Retina (tissue), 1 donor: ENCODE results near the gene BMP2.
A peak's percentile ranks its signal among the peaks of the same experiment; 100 is the strongest.

Experiments
- DNase-seq: peaks from one replicate; pipeline ENCODE4 v3.0.0-alpha.2; 2016

The BMP2 gene

DNA sequence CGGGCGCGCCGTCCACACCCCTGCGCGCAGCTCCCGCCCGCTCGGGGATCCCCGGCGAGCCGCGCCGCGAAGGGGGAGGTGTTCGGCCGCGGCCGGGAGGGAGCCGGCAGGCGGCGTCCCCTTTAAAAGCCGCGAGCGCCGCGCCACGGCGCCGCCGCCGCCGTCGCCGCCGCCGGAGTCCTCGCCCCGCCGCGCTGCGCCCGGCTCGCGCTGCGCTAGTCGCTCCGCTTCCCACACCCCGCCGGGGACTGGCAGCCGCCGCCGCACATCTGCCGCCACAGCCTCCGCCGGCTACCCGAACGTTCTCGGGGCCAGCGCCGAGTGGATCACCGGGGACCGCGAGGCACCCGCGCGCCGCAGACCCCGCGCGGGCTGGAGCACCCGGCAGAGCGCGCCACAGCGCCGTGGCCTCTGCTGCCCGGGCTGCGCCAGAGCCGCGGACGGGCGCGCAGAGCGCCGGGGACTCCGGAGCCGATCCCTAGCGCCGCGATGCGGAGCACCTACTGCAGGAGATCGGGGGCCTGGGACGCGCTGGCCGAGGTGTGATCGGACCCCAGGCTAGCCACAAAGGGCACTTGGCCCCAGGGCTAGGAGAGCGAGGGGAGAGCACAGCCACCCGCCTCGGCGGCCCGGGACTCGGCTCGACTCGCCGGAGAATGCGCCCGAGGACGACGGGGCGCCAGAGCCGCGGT, at the start of gene BMP2:
Gene BMP2 (plus strand): TSS at position 151 of the 692 bp plus-strand sequence. CDS start 2,441 bp downstream, outside the sequence.
- DNase-seq, result peak; percentile 91

DNA sequence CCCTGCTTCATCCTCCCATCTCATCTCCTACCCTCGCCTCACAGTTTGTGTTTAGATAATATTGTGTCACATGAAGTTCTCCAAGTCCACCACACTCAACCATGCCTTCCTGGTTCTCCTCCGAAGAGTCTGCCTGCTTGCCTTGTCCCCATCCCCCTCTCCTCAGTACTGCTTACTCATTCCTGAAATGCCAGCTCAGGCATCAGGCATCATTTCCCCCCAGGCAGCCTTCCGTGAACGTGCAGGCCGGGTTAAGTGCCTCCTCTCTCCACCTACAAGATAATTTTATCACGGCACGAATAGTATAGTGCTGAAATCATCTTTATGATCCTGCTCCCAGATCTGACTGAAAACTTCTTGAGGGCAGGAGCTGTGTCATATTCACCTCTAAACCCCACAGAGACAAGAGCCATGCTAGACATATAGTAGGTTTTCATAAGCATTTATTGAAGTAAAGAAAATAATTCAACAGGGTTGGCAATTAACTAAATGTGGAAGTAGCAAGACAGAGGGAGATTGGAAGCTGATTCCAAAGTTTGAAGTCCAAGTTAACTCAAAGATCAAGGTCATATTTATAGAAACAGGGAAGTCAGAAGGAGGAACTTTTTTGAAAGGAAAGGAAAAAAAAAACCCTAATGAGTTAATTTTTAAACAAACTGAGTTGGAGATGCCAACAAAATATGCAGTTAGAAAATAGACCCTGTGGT, 48.7 kb upstream of the BMP2 start:
- no peak for DNase-seq

DNA sequence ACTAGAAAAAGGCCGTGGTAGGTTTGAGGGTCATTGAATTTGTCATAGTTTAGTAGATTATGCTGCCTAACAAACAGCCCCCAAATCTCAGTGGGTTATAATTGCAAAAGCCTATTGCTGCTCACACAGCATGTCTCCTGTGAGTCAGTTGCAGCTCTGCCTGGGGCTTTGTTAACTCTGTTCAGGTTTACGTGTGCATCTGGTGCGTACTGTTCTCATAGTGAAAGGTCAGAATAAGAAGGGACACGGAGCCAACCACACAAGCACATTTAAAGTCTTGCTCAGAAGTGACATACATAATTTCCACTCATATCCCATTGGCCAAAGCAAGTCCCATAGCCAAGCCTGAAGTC, 48.1 kb upstream of the BMP2 start:
- no peak for DNase-seq

DNA sequence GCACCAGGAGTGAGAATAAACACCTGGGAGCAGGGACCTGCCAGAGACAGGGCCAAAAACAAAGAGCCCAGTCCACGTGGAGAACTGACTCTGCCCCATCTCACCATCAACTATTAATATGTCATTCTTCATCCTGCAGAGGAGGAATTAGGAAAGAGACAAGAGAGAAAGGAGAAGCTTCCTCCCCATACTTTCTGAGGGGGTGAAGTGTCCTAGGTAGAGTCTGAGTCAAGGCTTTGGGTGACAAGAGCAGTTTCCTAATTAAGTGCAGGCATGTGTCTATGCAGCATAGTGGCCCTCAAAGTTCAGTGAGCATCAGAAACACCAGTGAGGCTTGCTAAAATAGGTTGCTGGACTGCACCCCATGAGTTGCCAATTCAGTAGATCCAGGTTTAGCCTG, 40.7 kb upstream of the BMP2 start:
- no peak for DNase-seq

DNA sequence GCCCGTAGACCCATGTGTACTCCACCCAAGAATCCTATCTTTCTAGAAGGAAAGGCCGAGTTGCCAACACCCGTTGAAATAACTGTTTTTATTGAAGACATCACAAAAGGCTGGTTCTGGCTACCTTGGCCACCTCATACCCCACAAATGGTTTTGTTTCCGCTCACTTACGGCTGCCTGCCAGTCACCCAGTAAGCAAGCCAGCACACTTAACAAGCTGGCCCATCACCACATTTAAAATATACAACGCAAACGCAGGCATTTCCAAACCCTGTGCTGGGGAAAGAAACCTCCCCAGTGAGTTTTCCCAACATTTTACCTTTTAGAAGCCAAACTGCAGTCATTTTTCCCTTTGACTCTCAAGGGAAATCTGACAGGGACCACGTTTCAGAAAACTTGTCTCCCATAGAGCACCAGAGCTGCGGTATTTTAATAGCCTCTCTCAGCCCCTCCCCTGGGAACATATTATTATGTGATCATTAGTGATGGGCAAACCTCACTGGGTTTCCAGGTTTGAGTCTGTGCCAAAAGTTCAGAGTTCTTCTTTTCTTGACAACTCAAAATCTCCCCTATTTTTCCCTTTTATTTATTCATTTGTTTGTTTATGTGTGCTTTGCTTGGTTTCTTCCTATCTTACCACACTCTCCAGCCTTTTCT, 36.7 kb upstream of the BMP2 start:
- DNase-seq, result no peak

DNA sequence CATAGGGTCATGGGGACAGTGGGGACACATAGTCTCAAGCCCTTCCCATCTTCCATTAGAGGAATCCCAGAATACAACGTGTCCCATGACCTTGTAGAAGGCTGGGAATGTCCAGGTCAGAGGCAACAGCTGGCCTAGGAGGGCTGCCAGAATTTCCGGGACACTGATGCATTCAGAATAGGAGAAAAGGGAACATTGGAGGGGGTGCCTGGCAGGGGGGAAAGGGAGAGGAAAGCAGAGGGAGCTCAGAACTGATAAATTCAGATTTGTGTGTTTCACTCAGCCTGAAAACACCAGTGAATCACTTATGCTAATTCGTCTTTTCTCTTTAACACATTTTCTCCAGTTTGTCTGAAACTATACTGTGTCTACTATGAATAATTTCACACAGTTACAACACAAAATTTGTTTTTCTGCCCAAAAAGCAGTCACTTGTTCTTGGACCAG, 35.5 kb upstream of the BMP2 start:
- DNase-seq, result no peak

DNA sequence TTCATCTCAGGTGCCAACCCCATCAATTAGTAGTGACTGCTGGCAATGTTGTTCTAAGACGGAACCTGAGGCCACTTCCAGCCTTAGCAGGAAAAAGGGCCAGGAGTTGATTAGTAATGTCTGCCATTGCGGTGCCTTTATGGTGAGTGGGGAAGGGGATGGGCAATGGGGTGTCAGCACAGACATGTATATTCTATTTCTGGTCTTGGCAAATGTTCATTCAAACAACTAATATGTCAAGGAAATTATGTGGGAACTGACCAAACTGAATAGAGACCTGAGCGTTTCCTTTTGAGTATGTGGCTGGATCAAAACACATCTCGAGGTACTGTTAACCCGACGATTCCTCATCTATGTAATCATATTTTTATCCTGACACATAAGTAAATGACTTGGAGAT, 34.6 kb upstream of the BMP2 start:
- DNase-seq, result no peak

DNA sequence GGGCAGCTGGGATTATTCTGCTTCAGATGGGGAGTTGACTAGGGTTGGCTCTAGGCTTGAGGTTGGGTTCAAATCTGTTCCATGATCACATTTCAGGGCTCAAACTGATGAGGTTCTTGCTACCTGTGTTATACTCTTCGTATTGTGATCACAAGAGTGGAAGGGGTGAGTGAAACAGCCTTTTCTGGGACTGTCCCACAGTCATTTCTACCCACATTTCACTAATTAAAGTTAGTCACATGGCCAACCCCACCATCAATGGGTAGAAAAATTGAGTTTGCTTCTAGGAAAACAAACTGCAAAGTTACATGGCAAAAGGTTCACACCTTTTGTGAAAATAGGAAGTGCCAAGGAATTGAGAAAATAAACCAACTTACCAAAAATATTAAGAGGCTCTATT, 33.5 kb upstream of the BMP2 start:
- DNase-seq, result no peak

DNA sequence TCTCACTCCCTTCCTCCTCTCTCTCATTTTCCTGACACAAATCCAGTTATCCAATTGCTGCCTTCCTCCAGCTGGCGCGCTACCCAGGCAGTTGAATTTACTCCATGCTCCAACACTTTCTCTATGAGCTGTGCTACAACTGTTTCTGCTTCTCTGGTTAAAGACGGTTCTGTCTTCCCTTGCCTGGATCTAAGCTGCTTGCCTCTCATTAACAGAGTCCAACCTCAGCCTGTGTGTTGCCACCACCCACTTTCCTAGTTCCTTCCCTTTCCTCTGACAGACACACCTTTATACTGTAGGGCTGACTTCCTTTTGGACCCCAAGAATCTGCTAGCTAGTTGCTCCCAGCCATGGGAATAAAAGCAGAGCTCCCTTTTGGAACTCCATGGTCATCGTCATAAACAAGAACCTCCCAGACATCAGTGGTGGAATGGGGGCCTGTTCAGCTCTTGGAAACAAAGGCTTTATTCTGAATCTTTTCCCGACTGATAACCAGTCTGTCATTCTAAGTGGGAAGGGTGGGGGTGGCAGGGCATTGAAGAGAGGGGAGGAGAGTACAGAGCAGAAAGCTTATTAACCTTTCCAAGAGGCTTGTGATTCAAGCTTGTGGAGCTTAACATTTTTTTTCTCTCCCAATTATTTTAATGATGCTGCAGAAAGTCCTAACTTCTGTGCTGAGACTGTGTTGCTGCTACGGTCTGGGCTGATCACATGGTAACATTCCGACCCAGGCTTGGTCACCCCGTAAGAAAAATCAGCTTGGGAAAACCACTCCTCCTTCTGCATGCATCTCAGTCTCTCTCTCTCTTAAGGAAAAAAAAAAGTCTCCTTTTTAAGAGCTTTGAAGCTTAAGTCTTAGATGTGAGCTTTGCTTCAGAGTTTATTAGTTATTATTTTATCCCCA, 31.3 kb upstream of the BMP2 start:
- peak; percentile 34 for DNase-seq

DNA sequence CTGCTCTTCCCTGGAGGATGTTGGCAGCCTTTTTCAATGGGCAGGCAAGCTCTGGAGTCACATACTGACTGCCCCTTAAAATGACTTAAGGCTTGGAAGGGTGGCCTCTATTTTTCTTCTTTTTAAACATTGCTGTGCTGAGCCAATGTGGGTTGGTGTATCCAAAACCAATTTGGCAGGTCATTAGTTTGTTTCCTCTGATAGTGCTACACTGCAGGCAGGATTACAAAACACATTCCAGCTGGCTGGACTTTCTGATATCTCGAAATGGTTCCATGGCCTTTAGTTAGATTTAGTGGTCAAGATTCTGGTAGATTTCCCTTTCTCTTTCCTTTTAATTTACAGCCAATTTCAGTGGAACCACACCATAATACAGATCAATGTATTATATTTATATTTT, 28.1 kb upstream of the BMP2 start:
- DNase-seq, result no peak

DNA sequence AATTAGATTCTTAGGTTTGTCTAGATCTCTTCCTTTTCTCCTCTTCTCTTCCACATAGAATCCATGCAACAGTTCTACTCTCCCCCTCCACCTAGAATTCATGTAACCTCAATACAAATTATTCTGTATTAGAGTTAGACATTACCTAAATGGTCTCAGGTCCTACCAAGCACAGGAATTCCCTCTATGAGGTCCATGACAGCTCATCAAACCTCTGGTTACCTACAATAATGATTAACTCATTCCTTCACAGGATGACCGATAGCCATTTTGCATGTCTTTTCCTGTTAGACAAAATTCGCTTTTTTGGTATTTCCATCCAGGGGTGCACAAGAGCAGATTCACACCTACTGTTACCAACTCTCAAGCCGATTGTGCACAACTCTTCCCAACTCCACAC, 27.4 kb upstream of the BMP2 start:
- DNase-seq, result no peak

DNA sequence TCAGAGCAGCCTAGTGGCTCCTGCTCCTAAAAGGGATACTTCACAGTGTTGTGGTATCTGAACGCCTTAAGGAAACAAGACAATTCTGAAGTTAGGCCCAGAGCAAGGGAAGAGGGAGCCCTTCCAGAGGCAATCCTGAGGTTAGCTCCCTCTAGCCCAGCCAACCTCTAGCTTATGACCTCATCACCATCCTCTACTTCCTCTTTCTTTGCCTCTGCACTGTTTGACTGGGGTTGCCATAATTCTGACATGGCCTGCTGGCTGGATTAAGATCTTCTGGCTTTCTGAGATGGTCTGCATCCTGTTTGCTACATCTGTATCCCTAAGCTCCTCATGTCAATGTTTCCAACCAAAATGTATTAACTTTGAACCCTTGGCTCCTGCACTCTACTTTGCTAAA, 23.3 kb upstream of the BMP2 start:
- no peak for DNase-seq

DNA sequence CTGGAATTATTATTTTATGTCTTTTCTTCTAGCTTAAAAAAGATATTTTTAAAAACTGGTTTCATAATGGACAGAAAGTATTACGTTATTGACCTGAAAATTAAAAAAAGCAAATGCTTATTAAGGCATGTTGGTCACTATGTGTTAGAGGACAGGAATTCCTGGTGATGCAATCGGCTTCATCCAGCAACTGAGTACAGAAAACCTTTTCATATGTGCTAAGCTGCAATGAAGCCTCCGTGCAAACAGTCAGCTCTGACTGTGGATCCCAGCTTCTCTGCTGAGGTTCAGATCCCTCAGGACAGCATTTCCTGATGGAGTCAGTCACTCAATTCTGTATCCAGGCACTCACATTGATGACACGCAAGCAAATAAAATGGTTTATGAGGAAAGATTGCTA, 22.7 kb upstream of the BMP2 start:
- DNase-seq, result no peak

DNA sequence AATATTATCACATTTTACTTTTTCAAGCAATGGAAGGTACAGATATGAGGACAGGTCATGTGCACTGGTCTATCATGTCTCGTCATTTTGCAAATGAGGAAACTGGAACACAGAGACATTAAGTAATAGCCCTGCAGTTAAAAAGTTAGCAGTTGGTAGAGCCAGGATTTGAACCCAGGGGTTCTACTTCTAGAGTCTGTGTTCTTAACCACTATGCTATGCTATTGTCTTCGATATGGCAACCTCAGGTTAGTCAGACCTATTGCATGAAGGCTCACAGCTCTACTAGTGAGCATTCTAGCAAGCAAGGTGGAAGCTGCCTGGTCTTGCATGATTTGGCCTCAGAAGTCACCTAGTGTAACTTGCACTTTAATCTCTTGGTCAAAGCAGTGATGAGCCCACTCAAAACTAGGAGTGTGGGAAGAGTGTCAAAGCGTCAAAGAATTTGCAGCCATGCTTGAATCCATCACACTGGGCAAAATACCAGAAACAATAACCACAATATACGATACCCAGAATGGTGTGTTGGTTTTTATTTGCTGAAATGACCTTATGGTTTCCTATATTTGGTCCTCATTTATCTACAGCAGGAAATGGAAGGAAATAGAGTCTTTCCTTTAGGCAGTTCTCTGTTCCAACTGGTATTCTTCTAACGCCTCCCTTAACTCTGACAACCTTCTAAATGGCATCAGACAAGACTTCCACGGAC, 20.4 kb upstream of the BMP2 start:
- DNase-seq, result no peak

DNA sequence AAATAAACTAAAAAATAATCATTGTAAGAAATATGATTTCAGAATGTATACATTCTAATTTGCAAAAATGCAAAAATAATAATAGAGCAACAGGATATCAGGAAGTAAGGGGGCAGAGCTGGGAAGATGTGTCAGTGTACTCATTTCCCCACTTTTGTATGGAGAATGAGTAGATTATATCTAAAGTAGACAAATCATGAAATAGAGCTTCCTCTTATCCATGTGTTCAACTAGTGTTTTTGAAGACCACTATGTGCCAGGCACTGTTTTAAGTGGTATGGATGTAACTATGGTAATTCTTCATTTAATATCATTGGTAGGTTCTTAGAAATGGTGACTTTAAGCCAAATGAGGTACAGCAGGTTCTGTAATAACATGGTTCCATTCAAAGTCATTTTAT, 17.0 kb upstream of the BMP2 start:
- DNase-seq, result no peak

DNA sequence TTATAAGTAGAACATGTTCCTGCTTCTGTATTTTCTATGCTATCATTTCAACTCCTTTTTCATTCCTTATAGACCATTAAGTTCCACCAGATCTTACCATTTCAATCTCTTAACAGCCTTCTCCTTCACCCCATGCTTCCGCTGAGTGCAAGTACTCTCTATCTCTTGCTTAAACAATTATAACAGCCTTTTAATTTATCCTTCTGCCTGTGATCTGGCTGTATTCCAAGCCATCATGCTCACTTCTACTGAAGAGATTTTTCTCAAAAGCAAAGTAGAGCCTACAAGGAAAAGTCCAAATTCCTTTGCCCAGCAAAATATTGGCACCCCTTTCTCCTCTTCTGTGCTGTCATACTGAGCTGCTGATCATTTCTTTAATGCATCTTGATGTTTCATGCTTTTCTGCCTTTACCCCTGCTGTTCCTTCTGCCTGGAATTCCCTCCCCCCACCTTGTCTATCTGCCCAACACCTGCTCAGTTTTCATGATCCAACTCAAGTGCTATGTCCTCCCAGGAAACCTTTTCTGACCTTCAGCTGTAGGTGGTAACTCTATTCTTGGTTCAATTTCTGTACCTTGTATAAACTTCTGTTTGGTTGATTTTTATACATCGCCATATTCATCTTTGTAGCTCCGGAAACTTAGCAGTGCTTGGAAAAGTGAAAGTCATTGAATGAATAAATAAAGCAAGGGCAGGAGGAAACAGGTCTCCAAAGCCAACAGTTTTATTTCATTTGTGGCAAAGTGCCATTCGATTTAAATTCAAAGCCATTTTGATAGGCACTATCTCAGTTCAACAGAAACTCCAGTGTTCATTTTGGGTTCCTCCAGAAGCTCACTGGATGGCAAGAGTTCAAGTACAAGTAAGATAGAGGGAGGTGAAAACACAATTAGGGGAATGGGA, 10.5 kb upstream of the BMP2 start:
- DNase-seq, result no peak

DNA sequence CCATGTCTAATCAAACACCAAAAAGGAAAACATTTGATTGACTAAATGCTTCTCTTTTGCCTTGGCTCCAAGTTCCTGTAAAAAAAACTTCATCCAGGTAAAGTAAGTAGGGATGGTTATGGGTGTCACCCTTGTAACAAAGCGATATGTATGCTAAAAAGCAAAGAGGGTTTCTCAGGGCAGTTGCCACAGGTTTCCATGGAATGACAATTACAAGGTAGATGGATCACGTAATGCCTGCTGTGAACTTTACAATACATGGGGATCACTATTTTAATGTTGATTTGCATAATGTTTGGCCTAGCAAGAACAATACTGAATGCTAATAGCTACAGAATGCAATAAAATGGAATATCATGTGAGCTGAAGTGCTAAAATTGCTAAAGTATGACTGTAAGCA, 2.9 kb upstream of the BMP2 start:
- DNase-seq, result no peak

DNA sequence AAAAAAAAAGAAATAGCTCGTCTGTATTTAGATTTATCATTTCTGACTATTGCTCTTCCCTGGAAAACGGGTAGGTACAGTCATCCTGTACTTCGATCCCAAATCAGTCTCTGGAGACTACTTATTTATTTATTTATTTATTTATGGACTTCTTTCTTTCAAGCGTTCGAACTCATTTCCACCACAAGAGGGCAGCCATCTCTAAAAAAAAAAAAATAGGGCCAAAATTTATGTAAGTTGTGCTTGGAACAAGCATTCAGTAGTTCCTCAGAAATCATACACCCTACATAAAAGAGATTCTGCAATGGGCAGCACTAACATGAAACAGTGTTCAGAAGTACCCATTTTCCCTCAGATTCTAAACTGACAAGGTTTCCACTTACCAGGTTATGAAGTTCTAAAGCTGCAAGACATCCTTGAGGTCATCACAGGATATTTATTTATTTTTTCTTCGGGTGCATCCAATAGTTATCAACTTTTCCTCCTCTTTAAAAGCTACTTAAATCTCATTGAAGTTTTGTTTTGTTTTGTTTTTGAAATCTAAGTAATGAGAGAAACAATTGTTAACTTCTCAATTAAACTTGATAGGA, 1.9 kb upstream of the BMP2 start:
- DNase-seq, result peak; percentile 81

DNA sequence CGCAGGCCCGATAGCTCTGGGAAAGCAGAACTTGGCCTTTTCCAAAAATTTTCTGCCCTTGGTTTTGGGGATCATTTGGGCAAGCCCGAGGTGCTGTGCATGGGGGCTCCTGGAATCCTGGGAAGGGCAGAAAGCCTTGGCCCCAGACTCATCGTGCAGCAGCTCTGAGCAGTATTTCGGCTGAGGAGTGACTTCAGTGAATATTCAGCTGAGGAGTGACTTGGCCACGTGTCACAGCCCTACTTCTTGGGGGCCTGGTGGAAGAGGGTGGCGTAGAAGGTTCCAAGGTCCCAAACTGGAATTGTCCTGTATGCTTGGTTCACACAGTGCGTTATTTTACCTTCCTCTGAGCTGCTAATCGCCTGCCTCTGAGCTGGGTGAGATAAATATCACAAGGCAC, 1.1 kb upstream of the BMP2 start:
- peak; percentile 28 for DNase-seq

DNA sequence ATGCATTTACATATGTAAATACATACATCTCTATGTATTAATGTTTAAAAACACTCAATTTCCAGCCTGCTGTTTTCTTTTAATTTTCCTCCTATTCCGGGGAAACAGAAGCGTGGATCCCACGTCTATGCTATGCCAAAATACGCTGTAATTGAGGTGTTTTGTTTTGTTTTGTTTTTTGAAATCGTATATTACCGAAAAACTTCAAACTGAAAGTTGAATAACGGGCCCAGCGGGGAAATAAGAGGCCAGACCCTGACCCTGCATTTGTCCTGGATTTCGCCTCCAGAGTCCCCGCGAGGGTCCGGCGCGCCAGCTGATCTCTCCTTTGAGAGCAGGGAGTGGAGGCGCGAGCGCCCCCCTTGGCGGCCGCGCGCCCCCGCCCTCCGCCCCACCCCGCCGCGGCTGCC, 355 bp upstream of the BMP2 start:
- peak; percentile 54 for DNase-seq
